Measurements from ENCODE around the gene GID8.

GID8 gene

DNA sequence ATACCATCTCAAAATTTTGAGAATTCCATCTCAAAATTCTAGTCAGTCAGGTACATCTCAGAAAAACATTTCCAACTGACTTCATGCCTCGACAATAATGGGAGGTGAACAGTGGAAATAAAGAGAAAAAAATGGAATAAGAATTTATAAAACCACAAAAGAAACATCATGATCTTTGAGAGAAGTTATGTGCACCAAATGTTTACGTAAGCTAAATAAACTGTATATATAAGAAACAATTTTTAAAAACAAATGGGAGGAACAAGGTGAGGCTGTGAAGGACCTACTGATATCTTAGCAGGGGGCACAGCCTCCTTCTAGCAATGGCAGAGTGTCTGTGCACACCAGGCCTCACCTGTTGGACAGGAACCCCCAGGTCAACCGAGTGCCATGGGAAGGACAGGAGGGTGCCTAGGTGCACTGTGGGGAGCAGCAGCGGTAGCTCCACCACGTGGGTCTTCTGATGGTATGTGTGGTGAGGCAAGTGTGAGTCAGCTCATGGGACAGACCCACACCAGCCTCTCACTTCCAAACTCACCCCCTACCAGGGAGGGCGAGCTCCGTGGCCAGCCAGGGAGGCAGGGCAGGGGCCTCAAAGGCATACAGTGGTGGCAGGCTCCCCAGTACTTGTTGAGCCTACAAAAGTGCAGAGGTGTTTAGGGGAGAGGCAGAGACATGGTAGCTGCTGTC lies 34.9 kb upstream of the GID8 start:
- in situ Hi-C loops (cut with HindIII; ENCODE audit: low sequenced_read_pairs), result no loop called here

DNA sequence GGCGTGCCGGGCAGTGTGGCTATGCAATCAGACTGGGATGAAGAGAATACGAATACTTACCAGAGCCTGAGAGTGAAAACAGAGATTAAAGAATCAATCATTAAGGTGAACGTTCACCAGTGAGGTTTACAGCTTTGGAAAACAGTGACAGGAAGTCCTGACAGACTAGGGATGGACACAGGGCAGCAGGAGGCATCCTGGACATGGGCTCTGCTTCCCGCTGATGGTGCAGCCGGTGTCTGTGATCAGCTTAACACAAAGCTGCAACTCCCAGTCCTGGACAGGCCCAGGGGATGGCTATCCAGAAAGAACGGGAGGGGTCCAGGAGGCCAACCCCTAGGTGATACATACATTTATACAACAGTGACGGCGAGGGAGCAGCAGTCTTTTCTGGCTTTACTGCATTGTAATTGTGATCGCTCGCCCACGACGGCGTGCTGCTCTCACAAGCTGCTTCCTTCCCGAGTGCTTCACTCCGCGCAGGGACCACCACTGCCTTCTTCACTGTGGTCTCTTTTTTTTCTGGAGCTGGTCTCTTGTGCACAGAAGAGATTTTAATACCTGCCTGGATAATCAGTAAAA lies 32.3 kb upstream of the GID8 start:
- in situ Hi-C loops (cut with HindIII; ENCODE audit: low sequenced_read_pairs), result no loop called here

DNA sequence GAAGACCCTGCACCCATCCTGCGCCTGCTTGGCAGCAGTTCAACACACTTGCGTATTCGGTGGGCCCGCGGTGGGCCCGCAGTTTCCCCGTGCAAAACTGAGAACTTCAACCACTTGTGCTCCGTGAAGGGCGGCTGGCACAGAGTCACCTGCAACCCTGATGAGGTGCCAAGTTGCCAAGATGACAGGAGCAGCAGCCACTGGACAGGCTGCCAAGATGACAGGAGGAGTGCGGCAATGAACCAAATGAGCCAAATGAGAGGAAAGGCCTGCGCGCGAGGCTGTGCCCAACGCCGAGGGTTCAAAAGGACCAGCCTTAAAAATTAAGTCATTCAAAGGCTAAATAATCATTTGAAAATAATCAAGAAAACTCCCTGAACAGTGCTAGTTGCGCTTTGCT lies 31.7 kb upstream of the GID8 start:
- in situ Hi-C loops (cut with HindIII; ENCODE audit: low sequenced_read_pairs), result no loop called here

DNA sequence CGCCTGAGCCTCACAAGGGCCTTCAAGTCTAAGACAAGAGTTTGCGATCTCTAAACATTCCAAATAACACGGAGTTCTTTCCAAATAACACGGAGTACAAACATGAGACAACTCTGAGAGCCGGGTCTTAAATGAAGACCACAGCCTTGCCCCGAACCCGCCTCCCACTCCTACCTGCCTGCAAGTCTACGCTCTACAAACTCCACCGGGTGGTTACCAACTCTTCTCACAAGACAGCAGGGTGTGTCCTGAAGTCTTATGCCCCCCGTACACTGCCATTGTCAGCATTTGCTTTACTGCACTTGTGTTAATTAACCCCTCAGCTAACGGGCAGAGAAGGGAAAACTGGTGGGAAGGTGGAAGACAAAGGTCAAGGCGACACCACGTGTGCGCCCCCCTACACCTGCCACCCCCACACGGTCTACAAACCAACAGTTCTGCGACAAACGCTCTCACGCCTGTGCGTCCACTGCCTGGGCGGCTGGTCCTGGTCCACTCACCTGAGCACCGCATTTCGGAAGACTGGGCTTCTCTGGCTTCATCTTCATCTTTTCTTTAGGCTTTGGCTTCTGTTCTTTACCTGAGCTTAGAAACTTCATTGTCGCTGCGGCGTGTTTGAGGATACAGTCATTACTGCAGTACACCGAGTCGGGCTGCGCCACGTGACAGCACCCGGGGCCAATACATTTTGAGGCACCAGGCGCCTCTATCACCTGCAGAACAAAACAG lies 31.1 kb upstream of the GID8 start:
- in situ Hi-C loops (cut with HindIII; ENCODE audit: low sequenced_read_pairs), result no loop called here

DNA sequence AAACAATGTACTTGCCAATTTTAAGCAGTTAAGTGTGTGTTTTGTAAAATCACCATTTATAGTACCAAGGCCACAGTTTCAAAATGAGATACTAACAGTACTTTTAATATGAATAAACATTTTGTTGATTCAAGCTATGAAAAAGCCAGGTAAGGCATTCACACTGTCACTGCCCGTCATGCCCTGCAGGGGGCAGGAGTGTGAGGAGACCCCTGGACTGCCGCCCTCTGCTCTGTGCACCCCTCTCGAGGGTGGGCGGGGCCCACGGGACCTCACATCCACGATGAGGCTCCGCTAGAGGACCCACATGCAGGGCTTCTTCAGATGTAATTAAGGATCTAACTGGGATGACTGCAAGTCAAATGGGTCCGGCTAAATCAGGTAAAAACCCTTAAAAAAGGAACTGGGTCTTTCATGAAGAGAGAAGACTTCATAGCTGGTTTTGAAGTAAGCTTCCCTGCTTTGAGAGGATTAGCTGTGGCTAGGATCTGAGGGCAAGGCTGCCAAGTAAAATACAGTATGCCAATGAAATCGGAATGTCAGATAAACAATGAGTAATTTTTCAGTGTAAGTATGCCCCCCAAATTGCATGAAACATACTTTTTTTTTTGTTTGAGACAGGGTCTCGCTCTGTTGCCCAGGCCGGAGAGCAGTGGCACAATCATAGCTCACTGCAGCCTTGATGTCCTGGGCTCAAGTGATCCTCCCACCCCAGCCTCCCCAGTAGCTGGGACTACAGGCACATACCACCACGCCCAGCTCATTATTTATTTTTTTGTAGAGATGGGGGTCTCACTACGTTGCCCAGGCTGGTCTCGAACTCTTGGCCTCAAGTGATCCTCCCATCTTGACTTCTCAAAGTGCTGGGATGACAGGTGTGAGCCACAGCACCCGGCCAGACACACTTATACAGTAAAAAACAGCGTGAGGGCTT lies 30.3 kb upstream of the GID8 start:
- in situ Hi-C loops (cut with HindIII; ENCODE audit: low sequenced_read_pairs), result no loop called here

DNA sequence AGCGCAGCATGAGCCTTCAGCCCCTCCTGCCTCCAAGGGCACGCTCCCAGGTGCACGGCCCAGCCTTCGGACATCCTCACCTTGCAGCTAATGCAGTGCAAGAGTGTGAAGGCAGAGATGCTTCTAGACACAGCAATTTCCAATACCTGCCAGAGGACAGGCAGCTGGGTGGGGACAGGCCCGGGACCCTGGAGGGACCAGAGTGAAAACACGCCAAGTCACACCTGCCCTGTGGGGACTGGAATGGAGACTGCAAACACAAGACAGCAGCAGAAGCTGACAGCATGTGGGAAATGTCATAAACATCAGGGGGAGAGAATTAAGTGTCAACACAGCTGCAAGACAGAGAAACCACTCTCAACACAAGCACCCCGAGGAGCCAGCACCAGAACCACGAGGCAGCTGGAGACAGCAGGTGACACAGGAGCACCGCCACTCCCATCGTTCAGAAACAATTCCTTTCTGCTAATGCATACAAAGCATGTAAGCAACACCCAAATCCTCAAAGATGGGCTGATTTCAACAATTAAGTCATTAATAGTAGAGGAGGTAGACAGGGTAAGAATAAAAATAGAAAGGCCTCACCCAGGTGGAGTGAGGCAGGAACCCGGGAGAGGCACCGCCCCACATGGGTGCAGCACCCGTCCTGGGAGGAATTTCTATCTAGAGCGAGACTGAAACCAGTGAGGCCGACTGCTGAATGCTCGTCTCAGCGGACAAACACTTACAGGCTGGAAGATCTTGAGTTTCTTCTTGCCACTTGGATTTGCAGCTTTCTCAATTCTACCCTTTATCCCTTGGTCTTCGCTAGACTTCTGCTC lies 28.8 kb upstream of the GID8 start:
- in situ Hi-C loops (cut with HindIII; ENCODE audit: low sequenced_read_pairs), result no loop called here

DNA sequence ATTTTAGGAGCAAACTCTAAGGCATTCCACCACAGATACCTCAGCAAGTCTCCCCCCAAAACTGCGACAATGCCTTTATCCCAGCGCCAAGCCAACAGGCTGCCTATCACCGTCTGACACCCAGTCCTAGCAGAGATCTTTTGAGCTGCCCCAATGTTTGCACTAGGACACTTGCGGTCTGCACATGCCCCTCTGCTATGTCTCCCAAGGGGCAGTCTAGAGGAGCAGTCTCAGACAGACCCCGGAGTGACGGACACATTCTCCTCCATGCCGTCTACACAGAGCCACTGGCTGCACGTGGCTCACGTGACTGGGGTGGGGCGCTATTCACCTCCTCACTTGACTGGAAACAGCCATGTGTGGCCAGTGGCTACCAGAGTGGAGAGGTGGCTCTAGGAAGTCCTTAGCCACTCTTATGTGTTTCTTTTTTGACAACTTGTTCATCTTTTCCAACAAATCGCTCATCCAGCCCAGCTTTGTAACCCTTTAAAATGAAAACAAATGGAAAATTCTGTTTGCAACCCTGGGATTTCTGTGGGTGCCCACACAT lies 27.7 kb upstream of the GID8 start:
- in situ Hi-C loops (cut with HindIII; ENCODE audit: low sequenced_read_pairs), result no loop called here

DNA sequence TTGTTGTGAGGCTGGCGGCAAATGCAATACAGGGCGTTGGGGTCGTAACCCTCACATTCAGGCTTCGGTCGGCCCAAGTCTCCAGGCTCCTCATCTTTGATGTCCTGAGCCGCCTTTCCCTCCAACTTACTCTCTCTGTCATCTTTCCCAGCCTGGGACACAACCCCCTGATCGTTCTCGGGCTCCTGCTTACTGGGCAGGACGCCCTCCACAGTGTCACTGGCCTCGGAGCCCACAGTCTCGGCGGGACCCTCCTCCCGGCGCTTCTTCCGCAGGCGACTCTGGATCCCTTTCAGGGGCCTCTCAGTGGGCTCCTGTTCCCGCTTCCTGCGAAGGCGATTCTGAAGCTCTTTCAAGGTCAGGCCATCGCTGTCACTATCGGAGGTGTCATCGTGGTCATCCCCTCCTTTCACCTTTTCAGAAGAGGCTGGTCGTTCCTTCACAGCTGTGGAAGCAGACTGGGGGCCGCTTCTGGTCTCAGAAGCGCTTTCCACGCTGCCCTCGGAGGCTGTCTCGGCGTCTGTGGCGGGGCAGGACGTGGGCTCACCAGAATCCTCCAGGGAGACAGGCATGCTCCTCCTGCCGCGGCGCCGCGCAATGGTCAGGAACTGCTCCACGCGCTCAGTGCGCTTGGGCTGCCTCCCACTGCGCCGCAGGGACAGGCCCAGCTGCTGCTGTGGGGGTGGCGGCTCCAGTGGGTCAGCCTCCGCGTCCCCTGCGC lies 27.0 kb upstream of the GID8 start:
- in situ Hi-C loops (cut with HindIII; ENCODE audit: low sequenced_read_pairs), result no loop called here

DNA sequence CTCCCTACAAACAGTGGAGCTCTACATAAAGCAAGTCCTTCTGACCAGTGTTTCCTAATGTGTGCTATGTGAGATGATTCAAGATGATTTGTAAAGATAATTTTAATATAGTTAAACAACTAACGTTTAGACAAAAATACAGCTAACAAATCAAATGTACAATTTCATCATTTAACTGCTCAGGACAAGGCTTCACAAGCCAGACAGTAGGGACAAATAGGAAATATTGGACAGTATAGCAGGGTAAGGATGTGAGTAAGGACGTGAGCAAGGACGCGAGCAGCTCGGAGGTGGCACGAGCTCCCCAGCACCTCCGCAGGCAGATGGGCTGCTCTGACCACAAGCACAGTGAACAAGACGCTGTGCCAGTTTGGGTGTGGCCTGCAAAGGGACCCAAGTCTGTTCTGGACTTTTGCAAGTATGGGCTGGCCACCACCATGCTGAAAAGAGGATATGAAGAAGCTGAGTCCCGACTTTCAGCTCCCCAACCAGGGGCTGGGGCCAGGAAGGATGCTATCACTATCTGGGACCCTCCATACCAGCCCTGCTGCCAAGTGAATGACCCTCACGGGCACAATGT lies 26.2 kb upstream of the GID8 start:
- in situ Hi-C loops (cut with HindIII; ENCODE audit: low sequenced_read_pairs), result no loop called here

DNA sequence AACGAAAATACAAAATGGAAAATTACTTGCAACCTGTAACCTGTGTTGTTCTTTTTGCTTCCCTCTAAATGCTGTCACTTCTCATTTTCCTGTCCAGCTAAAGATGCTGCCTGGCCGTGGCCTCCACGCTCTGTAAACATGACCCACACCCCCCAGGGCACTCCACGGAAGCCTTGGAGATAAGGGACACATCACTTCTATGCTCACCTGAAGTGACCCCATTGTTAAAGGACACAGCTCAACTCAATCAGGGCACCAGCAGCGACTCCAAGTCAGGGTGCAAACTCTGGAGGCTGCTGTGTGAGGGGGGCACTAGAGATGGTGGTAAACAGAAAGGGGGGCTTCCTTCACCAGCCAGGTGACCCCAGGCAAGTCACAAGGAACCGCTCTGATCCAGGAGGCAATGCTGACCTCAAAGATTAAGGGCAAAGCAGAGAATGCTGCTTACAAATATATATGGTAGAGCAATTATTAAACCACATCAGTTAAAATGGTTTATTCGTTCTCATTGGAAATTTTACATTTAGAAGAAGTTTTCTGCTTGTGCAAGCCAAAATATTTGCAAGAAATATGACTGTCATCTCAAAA lies 24.8 kb upstream of the GID8 start:
- in situ Hi-C loops (cut with HindIII; ENCODE audit: low sequenced_read_pairs), result no loop called here

DNA sequence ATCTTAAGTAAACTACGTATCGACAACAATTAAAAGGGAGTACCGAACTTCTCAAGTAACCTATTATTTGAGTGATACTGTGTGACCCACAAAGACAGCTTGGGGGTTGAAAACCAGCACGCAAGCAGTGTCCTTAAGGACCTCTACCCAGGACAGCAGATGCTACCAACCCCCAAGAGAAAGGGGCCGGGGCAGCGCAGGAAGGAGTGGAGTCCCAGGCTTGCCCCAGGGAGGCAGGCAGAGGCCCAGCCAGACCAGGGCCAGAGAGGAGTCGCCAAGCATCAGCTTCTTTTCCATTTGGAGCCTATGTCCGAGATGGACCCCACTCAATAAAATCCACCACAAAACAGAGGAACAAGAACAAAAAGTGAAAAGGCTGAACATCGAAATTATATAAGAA lies 23.5 kb upstream of the GID8 start:
- in situ Hi-C loops (cut with HindIII; ENCODE audit: low sequenced_read_pairs), result no loop called here

DNA sequence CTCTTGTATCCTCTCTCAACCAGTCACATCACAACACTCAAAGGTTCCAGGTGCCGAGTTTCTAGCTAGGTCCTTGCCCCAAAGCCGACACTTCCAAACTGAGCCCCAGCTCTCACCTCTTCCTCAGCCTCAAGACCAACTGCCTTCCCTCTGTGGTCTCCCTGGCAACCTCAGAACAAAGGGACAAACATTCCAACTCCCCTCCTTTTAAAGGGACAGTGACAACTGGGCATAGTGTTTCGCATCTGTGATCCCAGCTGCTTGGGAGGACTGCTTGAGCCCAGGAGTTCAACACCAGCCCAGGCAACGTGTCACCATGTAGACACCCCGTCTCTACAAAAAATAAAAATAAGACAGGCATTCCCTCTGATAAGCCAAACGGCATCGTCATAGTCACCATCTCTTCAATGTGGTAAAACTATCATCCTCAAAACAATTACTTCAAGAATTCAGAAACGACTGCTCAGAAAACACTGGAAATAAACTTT lies 22.9 kb upstream of the GID8 start:
- in situ Hi-C loops (cut with HindIII; ENCODE audit: low sequenced_read_pairs), result no loop called here

DNA sequence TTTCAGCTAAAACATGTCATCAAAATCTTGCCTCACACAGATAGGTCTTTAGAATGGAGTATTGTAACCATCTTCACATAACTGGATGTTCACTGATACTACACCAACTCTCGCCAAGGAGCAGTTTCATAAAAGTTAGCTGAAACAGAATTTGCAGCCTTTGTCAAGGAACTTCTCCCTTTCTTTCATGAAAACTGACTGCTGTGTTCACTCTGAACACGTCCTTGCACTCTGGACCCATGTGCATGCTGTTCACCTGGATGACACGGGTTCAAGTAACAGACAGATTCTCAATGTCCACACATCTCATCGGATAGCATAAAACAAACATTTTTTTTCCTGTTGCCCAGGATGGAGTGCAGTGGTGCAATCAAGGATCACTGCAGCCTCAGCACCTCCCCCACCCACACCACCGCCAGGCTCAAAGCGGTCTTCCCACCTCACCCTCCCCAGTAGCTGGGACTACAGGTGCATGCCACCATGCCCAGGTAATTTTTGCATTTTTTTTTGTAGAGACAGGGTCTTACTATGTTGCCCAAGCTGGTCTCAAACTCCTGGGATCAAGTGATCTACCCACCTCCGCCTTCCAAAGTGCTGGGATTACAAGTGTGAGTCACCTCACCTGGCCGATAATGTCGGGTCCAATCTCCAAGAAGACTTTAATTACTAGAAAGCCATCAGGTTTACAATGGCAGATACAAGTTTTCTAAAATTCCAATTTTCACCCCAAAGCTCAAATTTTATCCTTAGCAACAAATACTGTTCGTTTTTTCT lies 21.1 kb upstream of the GID8 start:
- in situ Hi-C loops (cut with HindIII; ENCODE audit: low sequenced_read_pairs), result no loop called here

DNA sequence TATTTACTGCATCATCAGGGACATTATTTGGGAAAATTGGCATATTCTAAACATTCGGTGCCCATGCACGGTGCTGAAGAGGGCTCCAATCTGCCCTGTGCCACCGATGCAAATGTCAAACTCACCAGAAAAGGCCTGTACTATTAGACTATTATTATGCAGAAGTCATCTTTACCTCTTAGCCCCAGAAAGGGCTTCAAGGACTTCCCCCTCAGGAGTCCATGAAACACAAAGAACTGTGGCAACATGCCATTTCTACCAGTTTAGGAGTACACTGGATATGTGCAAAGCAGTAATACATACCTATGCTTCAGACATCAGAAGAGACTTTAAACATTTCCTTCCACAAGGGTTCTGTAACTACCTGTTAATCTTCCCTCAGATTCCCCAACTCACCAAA lies 20.2 kb upstream of the GID8 start:
- in situ Hi-C loops (cut with HindIII; ENCODE audit: low sequenced_read_pairs), result no loop called here

DNA sequence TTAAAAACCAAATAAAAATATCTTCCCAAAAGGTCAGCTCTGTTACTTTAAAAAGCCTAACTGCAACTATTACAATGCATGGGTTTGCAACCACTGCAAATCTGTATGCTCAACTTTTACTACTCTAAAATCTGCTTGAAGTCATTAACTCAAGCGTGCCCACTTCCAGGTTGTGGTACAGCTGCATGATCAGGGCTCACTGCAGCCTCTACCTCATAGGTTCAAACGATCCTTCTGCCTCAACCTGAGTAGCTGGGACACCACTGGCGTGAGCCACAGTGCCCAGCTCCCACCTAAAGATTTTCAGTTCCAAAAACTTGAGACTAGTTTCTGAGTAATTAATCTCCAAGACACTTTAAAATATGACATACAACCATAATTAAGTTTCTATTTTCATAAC lies 19.8 kb upstream of the GID8 start:
- in situ Hi-C loops (cut with HindIII; ENCODE audit: low sequenced_read_pairs), result no loop called here

DNA sequence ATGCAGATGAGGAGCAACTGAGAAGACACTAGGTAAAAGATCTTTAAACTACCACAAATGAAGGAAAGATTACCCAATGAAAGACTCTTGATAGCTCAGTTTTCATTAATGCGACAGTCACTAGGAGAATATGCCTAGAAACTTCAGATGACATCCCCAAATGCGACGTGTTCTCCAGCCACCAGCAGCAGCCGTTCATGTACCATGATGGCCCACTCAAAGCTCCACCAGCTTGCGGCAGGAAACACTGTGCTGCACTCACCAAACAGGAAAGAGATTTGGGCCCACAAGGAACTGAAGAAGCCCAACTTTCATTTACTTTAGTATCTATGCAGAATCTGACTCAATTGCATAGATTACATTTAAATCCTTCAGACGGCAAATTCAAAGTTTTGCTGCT lies 19.1 kb upstream of the GID8 start:
- in situ Hi-C loops (cut with HindIII; ENCODE audit: low sequenced_read_pairs), result no loop called here

DNA sequence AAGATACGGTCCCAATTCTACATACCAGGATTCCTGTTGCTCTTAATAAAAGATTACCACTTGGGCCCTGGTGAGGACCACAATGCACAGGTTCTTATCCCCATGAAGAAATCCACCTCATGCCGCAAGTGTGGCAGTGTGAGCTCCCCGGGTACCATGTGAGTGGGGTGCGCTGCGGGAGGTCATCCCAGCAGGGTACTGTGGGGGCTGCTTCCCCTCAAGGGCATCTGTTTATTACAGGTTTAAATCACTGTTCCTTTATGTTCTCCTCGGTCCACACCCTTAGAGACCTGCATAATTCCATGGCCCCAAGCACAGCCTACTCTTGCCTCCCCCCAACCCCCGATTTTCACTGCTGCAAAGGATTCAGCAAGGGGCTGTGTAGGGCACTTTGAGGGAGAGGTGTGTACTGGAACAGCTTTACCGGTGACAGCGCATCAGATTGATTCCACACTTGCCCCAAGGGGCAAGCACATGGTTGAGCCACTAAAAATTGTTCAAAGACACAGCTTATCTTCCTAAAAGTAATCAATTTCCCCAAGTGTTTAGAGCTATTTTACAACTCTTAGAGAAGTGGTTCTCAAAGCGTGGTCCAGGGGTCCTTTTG lies 17.8 kb upstream of the GID8 start:
- in situ Hi-C loops (cut with HindIII; ENCODE audit: low sequenced_read_pairs), result no loop called here

All from DLD1 (cell line).